Activated naive CD4-positive, alpha-beta T cell treated with anti-CD3 and anti-CD28 coated beads, Interleukin-2, amount 50 U/mL, for 24 hours (primary cell): ENCODE data around the gene DTNBP1.

Experiments
- H3K27ac Mint-ChIP-seq: one replicate; pipeline ENCODE4 v1.8.0; 2021; ENCODE audit warnings: mild to moderate bottlenecking, mixed read lengths
- H3K27me3 Mint-ChIP-seq: one replicate; pipeline ENCODE4 v1.8.0; 2021; ENCODE audit warnings: mixed read lengths
- H3K36me3 Mint-ChIP-seq: one replicate; pipeline ENCODE4 v1.8.0; 2021; ENCODE audit warnings: mixed read lengths
- H3K4me1 Mint-ChIP-seq: one replicate; pipeline ENCODE4 v1.8.0; 2021; ENCODE audit warnings: mixed read lengths
- H3K4me3 Mint-ChIP-seq: one replicate; pipeline ENCODE4 v1.8.0; 2021; ENCODE audit warnings: mild to moderate bottlenecking, mixed read lengths
- H3K9me3 Mint-ChIP-seq: one replicate; pipeline ENCODE4 v1.8.0; 2021; ENCODE audit warnings: mixed read lengths

The DTNBP1 gene

DNA sequence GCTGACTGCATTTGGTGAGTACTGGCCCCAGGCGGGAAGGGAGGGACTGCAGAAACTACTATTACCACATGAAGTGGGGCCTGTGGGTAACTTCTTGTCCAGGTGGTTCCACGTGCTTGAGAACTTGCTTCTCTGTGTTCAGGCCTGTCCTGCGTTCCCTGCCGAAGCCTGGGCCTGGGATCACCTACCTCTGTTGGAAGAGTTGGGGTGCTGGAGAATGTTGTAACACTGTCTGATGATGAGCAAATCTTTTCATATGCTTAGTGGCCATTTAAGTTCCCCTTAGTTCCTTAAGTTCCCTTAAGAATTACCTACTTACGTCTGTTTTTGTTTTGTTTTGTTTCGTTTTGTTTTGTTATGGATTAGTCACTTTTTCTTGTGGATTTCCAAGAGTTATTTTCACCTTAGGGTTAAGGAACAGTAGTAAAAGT, 154.4 kb downstream of the DTNBP1 start:
- Mint-ChIP-seq H3K27ac (peak overlapping the region; percentile 6), H3K9me3 (no peaks in the 10 kb centered on the region), H3K4me1 (peaks cover 4% of the 10 kb centered on the region), H3K36me3 (peaks cover 12% of the 10 kb centered on the region), H3K4me3 (no peak overlapping the region), H3K27me3 (no peaks in the 10 kb centered on the region)

DNA sequence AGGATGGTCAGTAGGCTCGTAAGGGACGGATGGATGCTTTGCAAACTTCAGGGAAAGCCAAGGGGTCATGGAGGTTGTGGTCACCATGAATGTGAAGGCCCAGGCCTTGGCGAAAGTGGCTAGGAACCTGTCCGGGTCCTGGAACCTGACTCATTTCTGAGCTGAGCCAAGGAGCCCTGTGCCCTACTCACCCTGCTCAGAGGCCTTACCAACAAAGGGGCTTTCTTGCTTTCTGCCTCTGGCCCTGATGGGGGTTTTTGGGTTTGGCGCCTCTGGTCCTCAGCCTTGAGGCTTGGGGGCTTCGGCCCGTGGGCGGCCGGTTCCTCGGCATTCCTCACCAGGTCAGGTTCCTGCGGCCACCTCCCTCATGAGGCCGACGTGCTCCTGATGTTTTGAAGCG, 155.1 kb downstream of the DTNBP1 start:
- Mint-ChIP-seq H3K4me1 (peaks cover 4% of the 10 kb centered on the region), H3K4me3 (no peak overlapping the region), H3K27ac (no peak overlapping the region), H3K27me3 (no peaks in the 10 kb centered on the region), H3K36me3 (peaks cover 13% of the 10 kb centered on the region), H3K9me3 (no peaks in the 10 kb centered on the region)

DNA sequence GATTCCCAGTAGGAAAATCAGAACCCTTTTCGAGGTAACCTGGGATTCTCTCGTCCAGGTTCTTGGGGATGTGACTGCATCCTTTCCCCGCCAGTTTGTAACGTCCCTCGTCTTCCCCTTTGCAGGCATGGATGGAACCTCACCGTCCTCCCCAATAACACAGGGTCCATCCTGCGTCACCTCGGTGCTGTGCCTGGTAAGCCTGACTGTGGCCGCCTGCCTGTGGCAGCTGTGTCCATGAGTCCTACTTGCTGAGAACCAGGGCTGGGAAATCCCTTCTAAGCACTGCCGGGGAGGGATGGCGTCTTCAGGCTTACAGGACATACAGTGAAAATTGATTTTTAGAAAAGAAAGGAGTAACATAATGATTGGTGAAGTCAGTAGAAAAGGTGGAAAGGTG, 155.6 kb downstream of the DTNBP1 start:
- no peak overlapping the region for H3K27ac Mint-ChIP-seq
- H3K4me3 Mint-ChIP-seq = no peak overlapping the region
- peaks cover 4% of the 10 kb centered on the region for H3K4me1 Mint-ChIP-seq
- H3K27me3 Mint-ChIP-seq = no peaks in the 10 kb centered on the region
- peaks cover 13% of the 10 kb centered on the region for H3K36me3 Mint-ChIP-seq
- no peaks in the 10 kb centered on the region for H3K9me3 Mint-ChIP-seq

DNA sequence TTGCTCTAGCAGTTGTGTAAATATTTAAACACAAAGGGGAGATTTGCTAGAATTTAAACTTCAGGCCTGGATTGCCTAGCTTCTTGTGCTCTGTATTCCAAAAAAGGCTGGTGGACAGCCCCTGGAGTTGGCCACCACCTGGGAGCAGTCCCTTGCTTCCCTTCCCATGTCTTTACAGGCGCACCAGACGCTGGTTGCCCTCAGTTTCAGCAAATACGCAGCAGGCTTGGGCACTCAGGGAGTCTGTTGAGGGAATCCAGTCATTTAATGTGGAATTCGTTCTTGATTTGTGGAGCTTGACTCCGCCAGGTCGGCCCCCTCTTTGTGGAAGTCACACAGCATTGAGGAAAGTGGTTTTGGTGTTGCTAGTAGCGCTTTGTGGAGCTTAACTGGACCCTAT, 156.8 kb downstream of the DTNBP1 start:
- no peak overlapping the region for H3K27ac Mint-ChIP-seq
- peaks cover 4% of the 10 kb centered on the region for H3K4me1 Mint-ChIP-seq
- no peaks in the 10 kb centered on the region for H3K27me3 Mint-ChIP-seq
- peaks cover 10% of the 10 kb centered on the region for H3K36me3 Mint-ChIP-seq
- no peak overlapping the region for H3K4me3 Mint-ChIP-seq
- no peaks in the 10 kb centered on the region for H3K9me3 Mint-ChIP-seq

DNA sequence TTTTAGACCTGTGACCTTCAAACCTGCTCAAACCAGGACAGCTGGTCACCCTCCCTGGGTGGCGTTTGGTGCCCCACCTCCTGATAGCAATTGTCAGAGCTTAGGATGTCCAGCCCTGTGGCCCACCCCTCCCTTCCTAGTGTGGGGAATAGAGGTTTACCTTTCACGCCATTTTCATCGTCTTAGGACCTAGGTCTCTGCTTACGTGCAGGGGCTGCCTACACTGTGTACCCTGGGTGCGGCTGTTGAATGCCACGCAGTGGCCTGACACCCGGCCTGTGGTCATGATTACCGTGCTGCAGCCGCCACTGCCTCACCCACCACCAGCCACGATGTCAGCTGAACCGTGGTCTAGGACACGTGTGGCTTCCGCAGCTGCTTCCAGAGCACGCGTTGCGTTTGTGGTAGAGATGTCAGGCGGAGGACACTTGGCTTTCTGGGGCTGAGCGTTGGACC, 157.3 kb downstream of the DTNBP1 start:
- H3K27ac Mint-ChIP-seq = no peak overlapping the region
- no peaks in the 10 kb centered on the region for H3K27me3 Mint-ChIP-seq
- no peak overlapping the region for H3K4me3 Mint-ChIP-seq
- H3K36me3 Mint-ChIP-seq = peaks cover 10% of the 10 kb centered on the region
- no peaks in the 10 kb centered on the region for H3K9me3 Mint-ChIP-seq
- H3K4me1 Mint-ChIP-seq = peaks cover 4% of the 10 kb centered on the region

DNA sequence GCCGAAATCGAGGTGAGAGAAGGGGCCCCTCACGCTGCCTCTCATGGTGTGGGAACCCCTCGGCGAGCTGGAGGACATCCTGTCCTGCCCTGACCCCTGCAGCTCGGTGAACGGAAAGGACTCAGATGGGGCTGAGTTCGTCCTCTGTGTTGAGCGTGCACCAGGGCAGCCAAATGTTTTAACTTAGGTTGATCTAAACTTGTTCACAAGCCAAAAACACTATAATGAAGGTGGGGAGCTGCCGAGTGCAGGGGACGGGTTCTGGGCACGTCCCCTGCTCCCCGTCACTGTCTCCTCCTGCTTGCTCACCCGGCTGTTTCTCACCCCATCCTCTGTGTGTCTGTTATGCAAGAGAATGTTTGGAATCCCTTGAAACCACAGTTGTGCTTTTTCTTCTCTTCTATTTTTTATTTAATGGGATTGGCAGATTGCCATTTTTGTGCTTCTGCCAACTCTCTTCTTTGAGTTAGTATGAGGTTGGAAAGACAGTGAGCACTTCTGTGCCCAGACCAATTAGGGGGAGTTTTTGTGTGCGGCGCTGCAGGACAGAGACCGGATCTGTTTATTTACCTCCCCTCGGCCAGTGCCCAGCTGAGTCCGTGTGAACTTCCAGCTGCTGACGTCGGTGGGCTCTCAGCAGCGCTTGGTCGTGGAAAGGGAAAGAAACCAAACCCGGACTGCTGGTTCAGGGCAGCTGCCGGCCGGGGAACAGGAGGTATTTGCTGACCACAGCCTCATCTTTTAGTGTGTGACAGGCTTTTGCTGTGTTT, 158.1 kb downstream of the DTNBP1 start:
- Mint-ChIP-seq H3K4me3 (no peak overlapping the region), H3K4me1 (peaks cover 4% of the 10 kb centered on the region), H3K9me3 (no peaks in the 10 kb centered on the region), H3K27me3 (no peaks in the 10 kb centered on the region), H3K27ac (no peak overlapping the region), H3K36me3 (peaks cover 12% of the 10 kb centered on the region)

DNA sequence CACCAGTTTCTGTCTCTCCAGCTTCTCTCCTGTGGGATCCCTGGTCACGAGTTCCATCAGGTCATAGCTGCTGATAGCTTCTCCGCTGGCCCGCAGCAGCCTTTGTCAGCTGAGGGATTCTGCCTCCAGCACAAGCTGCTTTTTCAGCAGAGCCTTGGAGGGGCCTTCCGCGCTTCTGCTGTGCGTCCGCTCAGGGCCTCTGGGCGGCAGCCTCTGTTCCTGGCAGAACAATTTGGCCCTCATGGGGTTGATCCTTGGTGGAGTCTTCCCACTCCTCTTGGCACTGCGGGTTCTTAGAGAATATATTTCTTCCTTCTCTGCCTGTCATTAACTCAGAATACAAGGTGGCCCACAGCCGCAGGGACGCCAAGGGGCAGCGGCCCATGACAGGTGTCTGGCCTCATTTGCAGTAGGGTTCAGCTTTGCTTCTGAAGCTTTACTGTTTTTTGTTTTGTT, 158.8 kb downstream of the DTNBP1 start:
- Mint-ChIP-seq H3K27ac (no peak overlapping the region), H3K4me1 (peaks cover 4% of the 10 kb centered on the region), H3K9me3 (no peaks in the 10 kb centered on the region), H3K27me3 (no peaks in the 10 kb centered on the region), H3K4me3 (no peak overlapping the region), H3K36me3 (peaks cover 12% of the 10 kb centered on the region)

DNA sequence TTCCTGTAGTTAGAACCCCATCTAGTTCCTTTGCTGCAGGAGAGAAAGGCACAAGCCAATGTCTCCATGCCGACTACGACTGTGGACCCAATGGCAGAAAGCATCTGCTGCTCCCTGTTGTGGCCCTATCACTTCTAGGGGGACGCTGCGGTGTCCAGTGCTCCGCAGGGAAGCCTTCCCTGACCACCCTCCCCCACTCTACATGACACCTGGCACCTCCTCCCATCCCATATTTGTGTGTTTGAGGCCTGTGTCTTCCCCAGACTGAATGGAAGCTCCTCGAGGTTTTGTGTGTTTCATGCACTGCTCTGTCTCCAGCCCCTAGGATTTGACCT, 159.5 kb downstream of the DTNBP1 start:
- Mint-ChIP-seq H3K27ac (no peak overlapping the region), H3K4me1 (peaks cover 4% of the 10 kb centered on the region), H3K27me3 (no peaks in the 10 kb centered on the region), H3K9me3 (no peaks in the 10 kb centered on the region), H3K36me3 (peaks cover 12% of the 10 kb centered on the region), H3K4me3 (no peak overlapping the region)

DNA sequence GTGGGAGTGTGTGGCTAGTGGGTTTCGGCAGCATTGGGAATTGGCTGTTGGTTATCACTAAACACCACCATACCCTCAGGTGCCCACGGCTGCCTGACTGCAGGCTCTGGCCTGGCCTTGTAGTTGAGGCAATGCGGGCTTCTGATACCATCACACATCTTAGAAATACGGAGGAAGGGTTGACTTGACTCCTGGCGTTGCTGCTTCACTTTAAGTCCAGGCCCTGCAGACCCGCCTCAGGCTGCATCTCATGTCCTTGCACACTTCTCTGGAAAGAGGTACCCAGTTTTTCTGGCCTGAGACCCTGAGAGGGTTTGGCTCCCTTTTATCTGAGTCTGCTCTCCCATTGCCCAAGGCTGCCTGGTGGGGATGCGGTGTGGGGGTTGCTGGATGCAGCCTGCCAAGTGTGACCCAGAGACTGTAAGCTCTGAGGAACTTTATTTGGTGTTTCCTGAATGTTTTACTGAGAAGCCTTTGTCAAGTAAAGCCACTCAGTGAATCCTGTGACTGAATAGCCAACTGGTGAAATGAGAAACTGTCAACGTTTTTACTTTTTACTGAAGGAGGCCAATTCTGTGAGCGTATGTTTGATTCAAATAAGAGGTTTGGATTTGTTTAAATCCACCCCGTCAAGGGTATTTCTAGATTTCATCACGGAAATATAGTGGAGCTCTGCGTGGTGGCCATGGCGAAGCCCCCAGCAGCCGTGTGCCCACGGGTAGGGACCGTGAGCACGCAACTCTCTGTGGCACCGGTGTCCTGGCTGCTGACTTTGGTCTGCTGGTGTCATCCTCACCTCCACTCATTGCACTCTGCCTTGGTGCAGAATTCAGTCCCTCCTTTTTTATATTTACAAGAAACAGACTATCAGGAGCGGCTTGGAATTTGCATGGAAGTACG, 160.1 kb downstream of the DTNBP1 start:
- Mint-ChIP-seq H3K4me1 (peaks cover 4% of the 10 kb centered on the region), H3K4me3 (no peak overlapping the region), H3K27me3 (no peaks in the 10 kb centered on the region), H3K36me3 (peaks cover 12% of the 10 kb centered on the region), H3K9me3 (no peaks in the 10 kb centered on the region), H3K27ac (no peak overlapping the region)

DNA sequence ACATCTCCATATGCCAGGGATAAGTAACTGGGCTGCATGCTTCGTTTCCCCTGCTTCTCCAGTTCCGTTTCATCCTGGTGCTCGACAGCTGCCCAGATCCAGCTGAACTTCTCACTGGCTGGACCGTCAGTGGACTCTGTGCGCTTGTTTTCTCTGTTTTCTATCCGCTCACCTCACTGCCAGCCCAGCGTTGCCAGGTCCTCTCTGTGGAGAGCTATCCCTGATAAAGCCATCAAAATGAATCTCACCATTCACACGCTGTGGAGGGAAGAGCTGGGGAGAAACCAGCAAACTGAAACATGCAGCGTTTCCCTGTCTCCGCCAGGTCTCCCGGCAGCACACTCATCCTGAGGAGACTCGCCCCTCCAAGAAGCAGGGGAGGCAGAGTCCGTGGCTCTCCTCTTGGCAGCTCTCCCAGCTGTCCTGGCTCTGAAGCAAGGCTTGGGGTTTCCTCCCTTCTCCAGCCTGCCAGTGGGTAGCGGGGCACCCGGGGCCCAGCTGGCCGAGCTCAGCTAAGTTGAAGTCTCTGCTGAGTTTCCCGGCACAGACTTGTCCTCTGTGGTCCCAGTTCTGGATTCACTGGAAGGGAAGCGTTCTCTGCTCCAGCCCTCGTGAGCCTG, 160.9 kb downstream of the DTNBP1 start:
- no peaks in the 10 kb centered on the region for H3K9me3 Mint-ChIP-seq
- no peak overlapping the region for H3K4me3 Mint-ChIP-seq
- H3K4me1 Mint-ChIP-seq = peaks cover 4% of the 10 kb centered on the region
- peaks cover 12% of the 10 kb centered on the region for H3K36me3 Mint-ChIP-seq
- no peak overlapping the region for H3K27ac Mint-ChIP-seq
- no peaks in the 10 kb centered on the region for H3K27me3 Mint-ChIP-seq

DNA sequence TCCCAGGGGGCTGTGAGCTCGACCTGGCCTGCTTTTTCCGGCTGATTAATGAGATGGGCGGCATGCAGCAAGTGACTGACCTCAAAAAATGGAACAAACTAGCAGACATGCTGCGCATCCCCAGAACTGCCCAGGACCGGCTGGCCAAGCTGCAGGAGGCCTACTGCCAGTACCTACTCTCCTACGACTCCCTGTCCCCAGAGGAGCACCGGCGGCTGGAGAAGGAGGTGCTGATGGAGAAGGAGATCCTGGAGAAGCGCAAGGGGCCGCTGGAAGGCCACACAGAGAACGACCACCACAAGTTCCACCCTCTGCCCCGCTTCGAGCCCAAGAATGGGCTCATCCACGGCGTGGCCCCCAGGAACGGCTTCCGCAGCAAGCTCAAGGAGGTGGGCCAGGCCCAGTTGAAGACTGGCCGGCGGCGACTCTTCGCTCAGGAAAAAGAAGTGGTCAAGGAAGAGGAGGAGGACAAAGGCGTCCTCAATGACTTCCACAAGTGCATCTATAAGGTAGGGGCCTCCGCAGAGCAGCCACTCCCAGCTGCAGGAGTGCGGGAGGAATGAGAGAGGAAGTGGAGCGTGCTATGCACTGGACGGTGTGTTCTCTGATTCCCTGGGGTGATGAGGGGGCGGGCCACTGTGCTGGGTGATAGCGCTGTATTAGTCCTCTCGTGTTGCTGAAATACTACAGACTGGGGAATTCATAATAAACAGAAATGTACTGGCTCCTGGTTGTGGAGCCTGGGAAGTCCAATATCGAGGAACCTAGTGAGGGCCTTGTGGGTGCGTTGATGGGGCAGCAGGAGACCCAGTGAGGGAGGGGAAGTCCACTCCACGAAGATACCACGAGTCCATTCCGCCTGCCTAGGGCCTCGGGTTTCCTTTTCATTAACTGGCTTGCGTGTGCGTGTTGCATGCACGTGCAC, 161.7 kb downstream of the DTNBP1 start:
- H3K9me3 Mint-ChIP-seq = no peaks in the 10 kb centered on the region
- peaks cover 12% of the 10 kb centered on the region for H3K36me3 Mint-ChIP-seq
- no peak overlapping the region for H3K4me3 Mint-ChIP-seq
- peak overlapping the region; percentile 46 for H3K27ac Mint-ChIP-seq
- no peaks in the 10 kb centered on the region for H3K27me3 Mint-ChIP-seq
- H3K4me1 Mint-ChIP-seq = peaks cover 4% of the 10 kb centered on the region

DNA sequence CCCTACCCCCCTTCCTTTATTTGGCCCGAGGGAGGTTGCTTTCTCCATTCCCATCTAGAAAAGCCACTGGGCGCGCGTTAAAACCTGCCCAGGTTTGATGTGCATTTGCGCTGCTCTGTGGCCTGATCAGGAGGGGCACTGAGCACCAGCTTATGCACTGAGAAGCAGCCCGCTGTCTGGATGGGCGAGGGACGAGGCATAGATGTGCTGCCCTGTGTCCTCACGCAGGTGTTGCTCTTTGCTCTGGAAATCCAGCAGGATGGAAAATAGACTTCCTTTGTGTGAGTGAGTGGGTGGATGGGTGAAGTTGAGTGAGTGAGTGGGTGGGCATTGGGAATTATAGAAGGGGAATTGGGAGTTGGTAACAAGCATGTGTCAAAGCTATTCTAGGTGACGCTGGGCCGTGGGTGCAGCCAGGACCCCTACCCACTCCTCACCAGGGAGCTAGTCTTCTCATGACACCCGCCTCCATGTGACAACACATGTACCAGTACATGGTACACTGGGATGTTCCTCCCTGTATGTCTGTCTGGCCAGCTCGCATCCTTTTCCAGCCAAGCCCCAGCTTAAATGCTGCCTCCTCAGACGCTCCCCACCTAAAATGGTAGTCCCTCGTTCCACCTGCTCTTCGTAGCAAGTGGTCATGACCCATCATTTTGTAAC, 162.6 kb downstream of the DTNBP1 start:
- peaks cover 12% of the 10 kb centered on the region for H3K36me3 Mint-ChIP-seq
- peaks cover 7% of the 10 kb centered on the region for H3K4me1 Mint-ChIP-seq
- peak overlapping the region; percentile 17 for H3K27ac Mint-ChIP-seq
- no peaks in the 10 kb centered on the region for H3K9me3 Mint-ChIP-seq
- no peaks in the 10 kb centered on the region for H3K27me3 Mint-ChIP-seq
- no peak overlapping the region for H3K4me3 Mint-ChIP-seq

DNA sequence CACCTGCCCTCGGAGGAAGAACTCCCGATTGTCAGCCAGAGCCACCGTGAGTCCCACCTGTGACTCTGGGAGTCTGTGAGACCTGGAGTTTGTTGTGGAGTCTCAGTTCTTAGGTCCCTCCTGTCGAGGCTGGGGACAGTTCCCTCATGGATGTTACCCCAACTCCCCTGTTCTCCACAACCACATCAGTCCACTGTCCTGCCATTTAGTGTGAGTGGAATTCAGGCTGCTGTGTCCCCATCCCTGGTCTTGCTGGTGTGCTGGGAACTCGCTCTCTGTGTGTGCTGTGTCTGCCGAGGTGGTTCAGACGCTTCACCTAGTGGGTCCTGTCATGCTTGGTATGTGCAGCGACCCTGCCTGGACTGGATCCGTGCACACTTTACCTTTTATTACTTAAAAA, 163.2 kb downstream of the DTNBP1 start:
- H3K27me3 Mint-ChIP-seq = no peaks in the 10 kb centered on the region
- no peaks in the 10 kb centered on the region for H3K9me3 Mint-ChIP-seq
- peaks cover 10% of the 10 kb centered on the region for H3K36me3 Mint-ChIP-seq
- peaks cover 4% of the 10 kb centered on the region for H3K4me1 Mint-ChIP-seq
- no peak overlapping the region for H3K4me3 Mint-ChIP-seq
- H3K27ac Mint-ChIP-seq = peak overlapping the region; percentile 41

DNA sequence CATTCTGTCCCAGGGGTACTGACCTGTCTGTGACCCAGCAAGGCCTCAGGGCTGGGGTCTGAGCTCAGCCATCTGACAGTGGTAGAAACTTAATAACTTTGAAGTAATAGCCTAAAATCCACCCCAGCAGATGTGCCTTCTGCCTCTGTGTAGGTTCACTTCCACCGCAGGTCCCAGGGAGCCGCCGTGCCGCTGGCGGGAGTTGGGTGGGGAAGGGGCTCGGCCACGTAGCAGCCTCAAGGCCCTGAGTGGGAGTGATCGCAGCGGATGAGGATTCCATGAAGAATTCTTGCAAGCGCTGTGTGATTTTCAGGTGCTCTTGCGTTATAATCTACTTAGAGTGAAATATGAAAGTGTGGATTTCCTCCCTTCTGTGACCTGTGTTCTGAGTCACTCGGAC, 163.7 kb downstream of the DTNBP1 start:
- Mint-ChIP-seq H3K4me3 (no peak overlapping the region), H3K36me3 (peaks cover 8% of the 10 kb centered on the region), H3K27ac (no peak overlapping the region), H3K9me3 (no peaks in the 10 kb centered on the region), H3K4me1 (peaks cover 4% of the 10 kb centered on the region), H3K27me3 (no peaks in the 10 kb centered on the region)
